ENCODE data around the gene ARID3B.

Gene ARID3B

GRCh38 chr15:74608786-74609185 is 67.8 kb downstream of the ARID3B start:
- no peaks in the 10 kb centered on the region for H3K36me3 ChIP-seq (ENCODE audit: insufficient read depth)
- no peak overlapping the region for H3K27ac ChIP-seq
- no peak overlapping the region for H3K9ac ChIP-seq
- H3K79me2 ChIP-seq (ENCODE audit: insufficient read depth, low read depth) = no peaks in the 10 kb centered on the region
- H3K27me3 ChIP-seq (ENCODE audit: insufficient read depth, low read depth) = no peaks in the 10 kb centered on the region
- no peak overlapping the region for H3K4me3 ChIP-seq (IDR thresholded peaks at IDR 0.05; ENCODE audit: insufficient read depth, low read depth, low read length)
- no peak overlapping the region for H2AFZ ChIP-seq (ENCODE audit: low read depth)
- no peaks in the 10 kb centered on the region for H3K4me1 ChIP-seq (ENCODE audit: low read depth, poor library complexity, severe bottlenecking)
- no peak for TF ChIP-seq CTCF (conservative IDR thresholded peaks at IDR 0.05; ENCODE audit: low read depth, low read length)
- no peaks in the 10 kb centered on the region for H4K20me1 ChIP-seq (ENCODE audit: insufficient read depth)
- no peak overlapping the region for H3K4me2 ChIP-seq

DNA sequence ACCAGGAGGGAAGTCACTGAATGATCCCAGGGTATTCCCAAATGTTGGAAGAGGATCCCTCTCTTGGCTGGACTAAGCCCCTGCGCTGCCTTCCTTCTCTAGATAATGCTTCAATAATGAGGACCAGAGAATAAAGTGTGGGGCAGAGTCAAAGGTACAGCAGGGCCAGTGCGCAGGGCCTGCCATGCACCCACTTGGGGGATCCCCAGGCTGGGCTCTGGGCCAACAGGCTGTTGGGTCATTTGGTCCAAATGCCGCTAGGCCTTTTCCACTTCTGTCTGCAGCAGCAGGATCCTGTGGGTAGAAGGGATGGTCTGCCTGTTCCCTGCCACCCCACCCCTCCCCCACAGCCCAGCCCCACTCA is 68.9 kb downstream of the ARID3B start:
- peaks cover 6% of the 10 kb centered on the region for H3K4me1 ChIP-seq (ENCODE audit: low read depth, poor library complexity, severe bottlenecking)
- H3K79me2 ChIP-seq (ENCODE audit: insufficient read depth, low read depth) = no peaks in the 10 kb centered on the region
- H4K20me1 ChIP-seq (ENCODE audit: insufficient read depth) = no peaks in the 10 kb centered on the region
- no peak overlapping the region for H2AFZ ChIP-seq (ENCODE audit: low read depth)
- no peak overlapping the region for H3K27ac ChIP-seq
- TF ChIP-seq CTCF (conservative IDR thresholded peaks at IDR 0.05; ENCODE audit: low read depth, low read length) = no peak
- H3K27me3 ChIP-seq (ENCODE audit: insufficient read depth, low read depth) = no peaks in the 10 kb centered on the region
- H3K36me3 ChIP-seq (ENCODE audit: insufficient read depth) = no peaks in the 10 kb centered on the region
- H3K4me3 ChIP-seq (IDR thresholded peaks at IDR 0.05; ENCODE audit: insufficient read depth, low read depth, low read length) = no peak overlapping the region
- H3K4me2 ChIP-seq = no peak overlapping the region
- no peak overlapping the region for H3K9ac ChIP-seq

DNA sequence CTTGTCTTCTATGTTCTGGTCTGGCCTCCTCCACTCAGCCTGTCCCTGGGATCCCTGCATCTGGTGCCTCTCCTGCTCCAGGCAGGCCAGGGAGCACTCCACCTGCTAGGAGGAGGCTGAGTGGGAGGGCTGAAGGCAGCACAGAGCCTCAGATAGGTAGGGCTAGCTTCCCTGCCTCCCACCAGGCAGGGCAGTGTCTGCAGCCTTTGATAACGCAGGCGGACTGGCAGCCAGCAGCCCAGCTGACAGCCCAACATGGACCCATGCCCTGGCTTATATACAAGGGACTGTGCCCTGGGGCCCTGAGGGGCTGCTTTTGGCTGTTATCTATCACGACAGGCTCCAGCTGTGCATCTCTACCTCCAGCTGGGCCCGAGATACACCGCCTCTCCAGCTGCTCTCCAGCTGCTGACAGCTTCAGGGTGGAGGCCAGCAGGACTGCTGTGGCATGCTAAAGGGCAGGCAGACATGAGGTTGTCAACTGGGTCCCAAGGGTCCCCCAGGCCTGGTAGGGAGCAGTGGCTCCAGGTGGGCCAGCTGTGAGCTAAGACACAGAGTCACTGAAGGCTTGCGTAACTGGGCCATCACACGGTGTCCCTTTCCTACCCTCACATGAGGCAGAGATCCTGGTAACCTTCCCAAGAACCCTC is 69.4 kb downstream of the ARID3B start:
- Histone ChIP-seq H3K27ac (no peak overlapping the region), H3K4me1 (ENCODE audit: low read depth, poor library complexity, severe bottlenecking) (peaks cover 6% of the 10 kb centered on the region), H3K27me3 (ENCODE audit: insufficient read depth, low read depth) (no peaks in the 10 kb centered on the region), H3K4me2 (no peak overlapping the region), H3K79me2 (ENCODE audit: insufficient read depth, low read depth) (no peaks in the 10 kb centered on the region), H4K20me1 (ENCODE audit: insufficient read depth) (no peaks in the 10 kb centered on the region), H2AFZ (ENCODE audit: low read depth) (no peak overlapping the region), H3K9ac (no peak overlapping the region), H3K36me3 (ENCODE audit: insufficient read depth) (no peaks in the 10 kb centered on the region), H3K4me3 (IDR thresholded peaks at IDR 0.05; ENCODE audit: insufficient read depth, low read depth, low read length) (no peak overlapping the region)
- TF ChIP-seq CTCF (conservative IDR thresholded peaks at IDR 0.05; ENCODE audit: low read depth, low read length) = no peak

DNA sequence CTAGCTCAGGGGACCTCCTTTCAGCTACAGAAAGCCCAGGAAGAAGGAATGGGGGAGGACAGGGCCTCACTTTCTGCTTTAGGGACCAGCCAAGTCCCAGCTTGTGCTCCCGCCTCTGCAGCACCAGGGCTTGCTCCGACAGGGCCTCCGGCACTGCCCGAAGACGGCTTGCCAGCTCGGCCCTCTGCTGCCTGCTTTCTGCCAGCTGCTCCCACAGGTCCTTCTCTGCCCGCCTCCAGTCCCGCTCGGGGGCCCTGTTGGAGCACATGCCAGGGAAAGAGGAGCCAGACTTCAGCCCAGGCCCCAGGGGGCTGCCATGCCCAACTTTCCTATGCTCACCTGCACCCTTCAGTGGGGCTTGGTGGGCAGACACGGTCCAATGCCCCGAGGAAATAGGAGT is 70.3 kb downstream of the ARID3B start:
- Histone ChIP-seq H3K4me2 (no peak overlapping the region), H4K20me1 (ENCODE audit: insufficient read depth) (no peaks in the 10 kb centered on the region), H3K27me3 (ENCODE audit: insufficient read depth, low read depth) (no peaks in the 10 kb centered on the region), H3K27ac (no peak overlapping the region), H2AFZ (ENCODE audit: low read depth) (no peak overlapping the region), H3K36me3 (ENCODE audit: insufficient read depth) (no peaks in the 10 kb centered on the region), H3K79me2 (ENCODE audit: insufficient read depth, low read depth) (peaks cover 6% of the 10 kb centered on the region), H3K4me3 (IDR thresholded peaks at IDR 0.05; ENCODE audit: insufficient read depth, low read depth, low read length) (no peak overlapping the region), H3K9ac (no peak overlapping the region), H3K4me1 (ENCODE audit: low read depth, poor library complexity, severe bottlenecking) (peaks cover 6% of the 10 kb centered on the region)
- no peak for TF ChIP-seq CTCF (conservative IDR thresholded peaks at IDR 0.05; ENCODE audit: low read depth, low read length)
